Putamen (tissue), 1 donor: ENCODE results near the gene NSUN7.
"Not testable (repeated sequence)": the region's sequence is repeated elsewhere in the genome, so short reads cannot be mapped to it uniquely, and the experiment has no call there.

Experiments
- DNase-seq: peaks from one replicate; pipeline ENCODE4 v3.0.0-alpha.2; 2016; ENCODE audit warnings: low spot score

NSUN7 gene

DNA sequence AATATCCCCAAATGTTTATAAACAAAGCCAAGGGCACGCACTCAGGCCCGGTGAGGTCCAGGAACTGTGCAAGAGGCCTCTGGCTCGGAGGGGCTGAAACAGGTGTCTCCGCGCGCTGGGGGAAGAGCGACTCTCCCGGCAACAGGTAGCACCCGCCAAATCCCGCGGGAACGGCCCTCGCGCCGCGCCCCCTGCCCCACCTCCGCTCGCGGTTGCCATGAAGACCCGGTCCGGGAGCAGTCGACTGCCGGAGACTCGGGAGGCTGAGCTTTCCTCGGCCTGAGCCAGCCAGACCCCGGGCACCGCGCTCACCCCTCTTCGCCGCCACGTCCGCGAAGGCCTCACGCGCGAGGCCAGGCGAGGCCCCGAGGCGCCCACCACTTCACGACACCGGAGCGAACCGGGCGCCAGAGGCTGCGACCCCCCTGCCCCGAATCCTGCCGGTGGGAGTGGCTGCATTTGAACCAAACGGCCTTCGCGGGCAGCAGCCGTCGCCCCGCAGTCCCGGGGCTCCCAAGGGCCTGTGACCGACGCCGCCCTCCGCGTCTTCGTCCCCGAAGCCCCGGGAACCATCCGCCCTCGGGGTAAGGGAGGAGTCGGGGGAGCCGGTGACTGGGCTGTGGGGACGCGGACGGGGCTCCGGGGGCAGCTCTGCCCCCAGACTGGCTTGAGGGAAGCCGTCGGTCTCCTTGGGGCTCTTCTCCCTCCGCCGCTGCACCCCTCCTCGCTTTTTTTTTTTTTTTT, at the start of gene NSUN7:
Gene NSUN7, plus strand, starts transcription at position 239 of the 744 bp plus-strand sequence. CDS start 739 bp downstream, outside the sequence.
- DNase-seq, result no peak

- no peak for DNase-seq
Measured at GRCh38 chr4:40702137-40702799, 47.5 kb upstream of the NSUN7 start.

DNA sequence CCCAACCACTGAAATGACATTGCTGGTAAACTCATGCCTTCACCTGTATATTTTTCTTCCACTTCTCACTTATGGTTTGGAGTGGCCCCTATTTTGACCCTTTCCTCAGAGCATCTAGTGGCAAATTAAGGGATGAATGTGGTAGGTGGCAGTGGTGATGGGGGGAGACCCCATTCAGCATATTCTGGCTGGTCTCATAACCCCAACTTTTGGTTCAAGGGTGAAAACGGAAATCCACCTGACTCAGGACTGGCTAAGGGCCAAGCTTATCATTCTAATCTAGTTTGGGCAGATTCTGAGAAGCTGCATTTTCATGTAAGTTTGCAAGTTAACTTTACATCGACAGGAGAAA, 47.0 kb upstream of the NSUN7 start:
- DNase-seq, result no peak

DNA sequence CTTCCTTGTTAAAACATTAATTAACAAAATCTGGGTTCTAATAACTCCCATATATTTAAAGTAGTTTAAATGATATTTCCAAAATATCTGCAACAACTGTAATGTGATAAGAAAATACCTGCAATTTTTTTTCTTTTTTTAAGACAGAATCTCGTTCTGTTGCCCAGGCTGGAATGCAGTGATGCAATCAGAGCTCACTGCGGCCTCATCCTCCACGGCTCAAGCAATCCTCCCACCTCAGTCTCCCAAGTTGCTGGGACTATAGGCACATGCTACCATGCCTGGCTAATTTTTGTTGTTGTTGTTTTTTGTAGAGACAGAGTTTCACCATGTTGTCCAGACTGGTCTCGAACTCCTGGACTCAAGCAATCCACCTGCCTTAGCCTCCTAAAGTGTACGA, 45.7 kb upstream of the NSUN7 start:
- DNase-seq, result no peak

DNA sequence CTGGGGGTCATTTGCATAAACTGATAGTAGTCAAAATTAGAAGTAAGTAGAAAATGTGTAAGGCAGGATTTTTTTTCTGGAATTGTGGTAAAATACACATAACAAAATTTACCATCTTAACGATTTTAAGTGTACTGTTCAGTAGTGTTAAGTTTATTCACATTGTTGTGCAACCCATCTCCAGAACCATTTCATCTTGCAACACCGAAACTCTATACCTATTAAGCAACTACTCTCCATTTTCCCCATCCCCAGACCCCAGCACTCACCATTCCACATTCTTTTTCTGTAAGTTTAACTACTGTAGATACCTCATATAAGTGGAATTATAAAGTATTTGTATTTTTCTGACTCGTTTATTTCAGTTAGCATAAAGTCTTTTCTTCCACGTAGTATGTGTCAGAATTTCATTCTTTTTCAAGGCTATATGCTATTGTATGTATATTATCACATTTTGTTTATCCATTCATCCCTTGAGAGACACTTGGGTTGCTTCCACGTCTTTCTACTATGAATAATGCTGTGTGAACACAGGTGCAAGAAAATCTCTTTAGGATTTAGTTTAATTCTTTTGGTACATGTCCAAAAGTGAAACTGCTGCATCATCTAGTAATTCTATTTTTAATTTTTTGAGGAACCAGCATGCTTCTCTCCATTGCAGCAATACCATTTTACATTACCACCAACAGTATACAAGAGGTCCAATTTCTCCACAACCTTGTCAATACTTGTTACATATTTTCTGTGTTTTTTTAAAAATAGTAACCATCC, 39.1 kb upstream of the NSUN7 start:
- no peak for DNase-seq

DNA sequence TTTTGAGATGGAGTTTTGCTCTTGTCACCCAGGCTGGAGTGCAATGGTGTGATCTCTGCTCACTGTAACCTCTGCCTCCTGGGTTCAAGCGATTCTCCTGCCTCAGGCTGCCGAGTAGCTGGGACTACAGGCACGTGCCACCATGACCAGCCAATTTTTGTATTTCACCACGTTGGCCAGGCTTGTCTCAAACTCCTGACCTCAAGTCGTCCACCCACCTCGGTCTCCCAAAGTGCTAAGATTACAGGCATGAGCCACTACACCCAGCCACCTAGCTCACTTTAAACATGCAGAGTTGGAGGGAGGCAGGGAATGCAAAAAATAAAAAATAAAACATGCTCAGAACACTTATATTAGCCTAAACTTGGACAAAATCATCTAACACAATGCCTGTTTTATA, 36.8 kb upstream of the NSUN7 start:
- not testable (repeated sequence) for DNase-seq

DNA sequence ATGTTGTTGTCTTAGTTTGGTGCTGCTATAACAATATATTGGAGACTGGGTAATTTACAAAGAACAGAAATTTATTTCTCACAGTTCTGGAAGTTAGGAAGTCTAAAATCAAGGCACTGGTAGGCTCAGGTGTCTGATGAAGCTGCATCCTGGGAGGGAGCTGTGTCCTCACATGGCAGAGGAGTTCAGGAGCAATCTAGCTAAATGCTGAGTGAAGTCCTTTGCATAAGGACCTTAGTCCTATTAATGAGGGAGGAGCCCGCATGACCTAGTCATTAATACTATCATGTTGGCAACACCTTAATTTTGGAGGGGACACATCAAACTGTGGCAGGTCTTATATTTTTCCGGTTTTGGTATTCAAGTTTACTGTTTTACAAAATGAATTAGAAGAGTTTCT, 36.0 kb upstream of the NSUN7 start:
- no peak for DNase-seq

GRCh38 chr4:40718586-40718985, 31.2 kb upstream of the NSUN7 start:
- DNase-seq, result no peak

GRCh38 chr4:40719008-40719623, 30.6 kb upstream of the NSUN7 start:
- no peak for DNase-seq

- no peak for DNase-seq
Measured at GRCh38 chr4:40720351-40720750, 29.4 kb upstream of the NSUN7 start.

GRCh38 chr4:40720916-40721315, 28.8 kb upstream of the NSUN7 start:
- no peak for DNase-seq

- no peak for DNase-seq
Measured at GRCh38 chr4:40721730-40722171, 28.0 kb upstream of the NSUN7 start.

GRCh38 chr4:40722576-40723161, 27.1 kb upstream of the NSUN7 start:
- DNase-seq, result no peak

- no peak for DNase-seq
Measured at GRCh38 chr4:40723728-40724127, 26.0 kb upstream of the NSUN7 start.

DNA sequence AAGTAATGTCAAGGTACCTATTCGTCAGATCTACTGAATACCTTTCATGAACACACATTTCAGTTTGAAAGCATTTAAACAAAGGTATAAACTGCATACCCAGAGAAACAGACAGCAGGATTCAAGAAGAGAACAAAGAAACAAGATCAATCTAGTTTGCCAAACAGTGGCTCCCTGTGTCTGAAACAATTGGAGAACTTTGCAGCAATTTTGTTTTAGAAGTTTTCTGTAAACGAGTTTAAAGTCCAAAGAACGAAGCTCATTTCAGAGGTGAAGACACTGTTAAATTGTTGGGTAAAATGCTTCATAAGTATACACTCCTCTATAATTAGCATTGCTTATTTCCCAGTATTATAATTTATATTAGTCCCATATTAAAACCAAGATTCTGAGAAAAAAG, 21.4 kb upstream of the NSUN7 start:
- no peak for DNase-seq

GRCh38 chr4:40729555-40729954, 20.2 kb upstream of the NSUN7 start:
- DNase-seq, result no peak

GRCh38 chr4:40730091-40730679, 19.6 kb upstream of the NSUN7 start:
- no peak for DNase-seq

DNA sequence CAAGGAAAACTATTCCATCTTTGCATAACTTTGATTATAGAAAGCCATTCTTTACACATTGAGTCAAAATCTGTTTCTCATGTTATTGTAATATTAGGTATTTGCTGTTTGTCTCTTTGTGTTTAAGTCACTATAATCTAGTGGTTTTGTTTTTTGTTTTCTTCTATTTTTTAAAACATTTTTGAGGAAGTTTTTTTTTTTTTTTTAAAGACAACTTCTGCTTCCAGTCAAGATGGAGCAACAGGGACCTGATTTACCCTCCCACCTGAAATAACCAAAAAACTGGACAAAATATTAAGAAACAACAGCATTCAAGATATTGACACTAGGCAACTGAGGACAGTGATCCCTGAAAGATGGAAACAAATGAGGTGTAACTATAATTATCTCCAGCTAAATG, 18.4 kb upstream of the NSUN7 start:
- no peak for DNase-seq

- DNase-seq, result no peak
Measured at GRCh38 chr4:40731792-40732245, 17.9 kb upstream of the NSUN7 start.

DNA sequence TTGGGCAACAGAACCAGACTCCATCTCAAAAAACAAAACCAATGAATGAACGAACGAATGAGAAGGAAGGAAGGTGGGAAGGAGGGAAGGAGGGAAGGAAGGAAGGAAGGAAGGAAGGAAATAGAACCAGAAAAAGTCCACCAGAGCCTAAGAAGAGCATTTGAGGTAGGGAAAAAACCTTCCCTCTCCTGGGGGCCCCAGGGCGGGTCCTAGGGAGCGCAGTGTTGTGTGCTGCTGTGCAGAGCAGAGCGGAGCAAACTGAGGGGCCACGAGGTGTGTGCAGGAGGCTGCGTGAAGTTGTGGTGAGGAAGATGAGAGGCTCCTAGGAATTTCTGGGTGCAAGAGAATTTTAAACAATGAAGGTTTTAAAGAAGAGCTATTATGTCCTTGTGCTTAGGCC, 16.0 kb upstream of the NSUN7 start:
- DNase-seq, result no peak

DNA sequence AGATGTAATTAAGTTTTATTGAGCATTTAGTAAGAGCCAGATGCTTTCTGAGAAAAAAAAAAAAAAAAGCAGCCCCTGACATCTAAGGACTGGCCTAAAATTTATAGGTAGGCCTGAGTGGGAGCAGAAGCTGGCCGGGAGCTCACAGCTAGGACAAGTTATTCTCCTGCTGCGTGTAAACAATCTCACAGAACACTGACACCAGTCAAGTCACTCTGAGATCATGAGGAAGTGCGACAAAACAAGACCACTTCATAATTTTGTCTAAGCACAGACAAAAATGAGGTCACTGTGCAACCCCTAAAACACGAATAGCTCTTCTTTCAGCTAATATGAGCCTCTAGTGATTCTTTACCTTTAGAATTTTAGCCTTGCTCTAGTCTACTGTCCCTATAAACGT, 15.3 kb upstream of the NSUN7 start:
- no peak for DNase-seq

- DNase-seq, result peak; percentile 60
Measured at GRCh38 chr4:40736910-40737309, 12.8 kb upstream of the NSUN7 start.
